Cardiac fibroblast (primary cell): ENCODE measurements around the gene CNKSR1.

Source experiments
- DNase-seq, 2 donors: peaks; one replicate each; pipeline versions ENCODE4 v3.0.0 to v3.0.0-alpha.2; 2010; ENCODE audit warnings: low read depth in 2 of 2
- H3K4me3 ChIP-seq, 2 donors: replicated peaks in 1 of 2; 1 replicate in 1 of 2; 2 replicates in 1 of 2; pipeline ENCODE4 v1.5.1; 2011; ENCODE audit warnings: low read depth in 2 of 2, low read length in 2 of 2, mild to moderate bottlenecking in 2 of 2, moderate library complexity in 1 of 2
- CTCF ChIP-seq: IDR thresholded peaks from one replicate; pipeline ENCODE4 v1.5.1; 2011; ENCODE audit warnings: low read depth, mild to moderate bottlenecking, low read length, inconsistent platforms

The CNKSR1 gene

DNA sequence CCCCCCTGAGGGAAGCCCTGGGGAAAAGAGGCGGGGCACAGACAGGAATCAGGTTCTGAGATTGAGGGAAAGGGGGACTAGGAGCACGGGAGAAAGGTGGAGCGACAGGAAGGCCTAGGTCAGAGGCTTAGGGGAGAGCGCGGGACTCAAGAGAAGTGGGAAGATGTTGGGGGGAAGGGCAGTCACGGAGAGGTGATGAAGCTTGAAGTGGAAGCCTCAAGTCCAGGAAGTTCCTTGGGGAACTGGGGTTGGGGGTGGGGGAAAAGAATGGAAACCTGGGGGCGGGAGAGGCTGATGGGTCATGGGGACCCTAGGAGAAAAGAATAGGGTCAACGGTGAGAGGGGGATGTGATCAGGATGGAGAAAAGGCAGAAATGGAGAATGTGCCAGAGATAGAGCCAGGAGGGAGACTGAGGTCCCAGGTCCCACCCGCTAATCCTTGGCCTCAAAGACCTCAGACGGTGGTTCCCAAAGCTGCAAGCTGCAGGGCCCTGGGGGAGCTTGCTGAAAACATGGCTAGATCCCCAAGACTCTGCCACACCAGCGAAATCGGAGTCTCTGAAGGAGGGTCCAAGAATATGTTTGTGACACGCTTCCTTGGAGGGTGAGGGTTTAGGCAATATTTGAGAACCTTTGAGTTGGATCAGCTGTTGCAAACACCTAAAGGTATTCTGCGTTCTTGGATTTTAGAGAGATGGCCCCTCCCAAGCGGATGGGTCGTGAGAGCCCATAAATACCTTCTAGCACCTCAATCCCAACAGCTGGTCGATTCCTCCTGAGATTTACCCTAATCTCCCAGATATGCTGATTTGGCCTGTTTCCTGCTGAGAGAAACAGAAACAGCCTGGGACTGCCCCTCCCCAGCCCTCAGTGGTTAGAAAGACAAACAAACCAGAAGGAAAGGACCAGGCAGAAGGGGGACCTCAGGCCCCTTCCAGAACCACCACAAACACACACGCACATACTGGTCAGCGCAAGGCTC is 12.1 kb upstream of the CNKSR1 start:
- no peak for TF ChIP-seq CTCF
- no peak overlapping the region for H3K4me3 ChIP-seq
- DNase-seq: no peak

DNA sequence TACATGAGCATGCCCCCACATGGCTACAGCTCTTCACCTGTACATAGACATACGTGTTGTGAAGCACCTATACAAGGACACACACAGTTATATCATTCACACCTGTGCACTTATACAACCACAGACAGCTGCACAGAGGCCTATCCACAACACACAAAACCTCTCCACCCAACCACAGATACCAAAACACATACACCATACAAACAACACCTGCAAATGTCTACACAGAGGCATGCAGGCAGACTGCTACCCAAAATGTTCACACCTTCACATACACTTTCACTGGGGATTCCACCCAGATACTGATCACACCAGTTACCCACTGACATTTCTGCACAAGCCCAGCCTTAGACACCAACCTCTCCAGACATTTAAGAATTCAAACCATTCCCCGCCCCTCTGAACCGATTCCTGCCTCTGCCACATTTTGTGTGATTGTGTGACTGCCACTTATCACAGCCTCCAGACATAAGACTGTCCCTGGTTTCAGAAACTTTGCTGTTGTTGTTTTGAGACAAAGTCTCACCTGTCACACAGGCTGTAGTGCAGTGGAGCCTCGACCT is 10.5 kb upstream of the CNKSR1 start:
- no peak for DNase-seq
- H3K4me3 ChIP-seq: no peak overlapping the region
- no peak for TF ChIP-seq CTCF

GRCh38 chr1:26168410-26169197 is 8.7 kb upstream of the CNKSR1 start, which contains the start of gene C1orf232:
Gene C1orf232, minus strand, starts transcription at chr1:26168963. Its CDS starts 464 bp downstream, at chr1:26168499.
- H3K4me3 ChIP-seq: peak within 1 kb of the TSS; percentile 78 to 93
- DNase-seq: no peak
- no peak for TF ChIP-seq CTCF

DNA sequence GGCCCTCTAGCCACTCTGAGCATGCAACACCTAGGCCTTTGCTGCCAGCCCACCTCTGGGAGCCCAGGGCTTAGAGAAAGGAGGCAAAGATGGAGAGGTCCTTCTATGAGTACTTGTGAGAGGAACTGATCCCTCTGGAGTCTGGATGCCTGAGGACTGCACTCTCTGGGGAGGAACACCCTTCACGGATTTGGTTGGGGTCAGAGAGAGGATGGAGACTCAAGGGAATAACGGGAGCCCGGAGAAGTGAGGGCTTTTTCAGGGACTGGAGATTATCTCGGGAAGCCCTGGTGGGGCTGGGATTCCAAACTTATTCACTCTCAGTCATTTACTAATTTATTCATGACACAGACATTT is 8.1 kb upstream of the CNKSR1 start:
- peak overlapping the region in 1 of 2 donors; percentile 78 for H3K4me3 ChIP-seq
- no peak for DNase-seq
- no peak for TF ChIP-seq CTCF

DNA sequence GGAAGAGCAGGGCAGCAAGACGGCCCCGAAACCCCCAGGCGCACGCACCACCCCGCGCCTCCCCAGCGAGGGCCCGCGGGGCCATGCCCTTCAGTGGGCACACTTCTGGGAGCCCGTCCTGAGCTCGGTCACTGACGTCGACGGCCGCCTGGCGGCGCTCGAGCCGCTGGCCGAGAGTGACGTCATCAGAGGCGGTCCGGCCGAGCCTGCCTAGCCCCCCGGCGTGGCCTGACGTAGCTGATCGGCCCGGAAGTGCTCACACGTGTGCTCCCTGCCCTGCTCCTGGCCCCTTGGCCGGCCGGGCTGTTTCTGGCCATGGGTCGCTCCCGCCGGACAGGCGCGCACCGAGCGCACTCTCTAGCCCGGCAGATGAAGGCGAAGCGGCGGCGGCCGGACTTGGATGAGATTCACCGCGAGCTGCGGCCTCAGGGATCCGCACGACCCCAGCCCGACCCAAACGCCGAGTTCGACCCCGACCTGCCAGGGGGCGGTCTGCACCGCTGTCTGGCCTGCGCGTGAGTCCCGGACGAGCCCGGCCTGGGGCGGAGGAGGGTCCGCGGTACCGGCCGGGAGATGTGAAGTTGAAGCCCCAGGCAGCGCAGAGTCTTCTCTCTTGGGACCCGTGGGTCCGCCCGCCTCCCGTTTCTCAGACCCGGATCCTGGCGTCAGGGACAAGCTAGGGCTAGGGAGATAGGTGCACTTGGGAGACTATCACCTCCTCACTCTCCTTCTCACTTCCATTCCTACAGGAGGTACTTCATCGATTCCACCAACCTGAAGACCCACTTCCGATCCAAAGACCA is 7.4 kb upstream of the CNKSR1 start, which contains the start of gene ZNF593:
Gene ZNF593, plus strand, starts transcription at position 240 of the 803 bp plus-strand sequence. Its CDS starts 76 bp downstream, at position 316.
- peak within 1 kb of the TSS; percentile 78 to 93 for H3K4me3 ChIP-seq
- peak; percentile 78 for TF ChIP-seq CTCF
- peak; percentile 92 to 95 for DNase-seq

- H3K4me3 ChIP-seq: peak overlapping the region; percentile 78 to 93
- TF ChIP-seq CTCF: no peak
- no peak for DNase-seq
These were observed 6.8 kb upstream of the CNKSR1 start for GRCh38 chr1:26170472-26170821.
